IMR-90 (cell line): ENCODE results near the gene RAI14. TPM values are rescaled to one million over a fixed set of nuclear protein-coding genes. Genes with fewer than 3 reads are reported as not detected.

Experiments used
- ATAC-seq: fragments of 200-7000 bp; cut with Tn5 transposase; 2 replicates; pipeline ENCODE4 v1.9.1; 2020; ENCODE audit warnings: low read depth, mild to moderate bottlenecking, moderate library complexity
- BruUV-seq: library from RNA; stranded (reverse); fragments of 400-500 nt; replicated peaks from 2 replicates; lab custom pipeline; 2021; lab: Mats Ljungman, UMichigan
- CTCF ChIA-PET: fragments of 300-600 bp; formaldehyde crosslinking; extraction: SDS; loops from one replicate; lab custom pipeline; 2021; ENCODE audit warnings: antibody characterized with exemption; lab: Yijun Ruan, JAX
- POLR2A ChIA-PET: fragments of 300-600 bp; sonication (Branson Sonifier 250); formaldehyde crosslinking; loops from one replicate; lab custom pipeline; 2022; ENCODE audit warnings: antibody characterized with exemption; ENCODE audit not compliant: unreplicated experiment; lab: Charles Lee
- DNase-seq: peaks from one replicate; pipeline ENCODE4 v3.0.0; 2013
- H2AFZ ChIP-seq: replicated peaks from 2 replicates; pipeline ENCODE3; 2013; ENCODE audit warnings: low read length, mild to moderate bottlenecking; ENCODE audit not compliant: poor library complexity
- H2AK5ac ChIP-seq: 2 replicates; pipeline ENCODE4 v1.6.1; 2013; ENCODE audit warnings: low read depth, low read length, inconsistent platforms
- H2AK9ac ChIP-seq: replicated peaks from 2 replicates; pipeline ENCODE3; 2013; ENCODE audit warnings: mild to moderate bottlenecking, low read depth, low read length, moderate library complexity; ENCODE audit not compliant: poor library complexity
- H2BK120ac ChIP-seq: 2 replicates; pipeline ENCODE4 v1.6.1; 2013; ENCODE audit warnings: low read depth, low read length, inconsistent platforms
- H2BK15ac ChIP-seq: 3 replicates; pipeline ENCODE4 v1.6.1; 2013; ENCODE audit warnings: low read depth, low read length, inconsistent platforms
- H2BK20ac ChIP-seq: 2 replicates; pipeline ENCODE4 v1.6.1; 2013; ENCODE audit warnings: low read depth, mild to moderate bottlenecking, inconsistent platforms, low read length, moderate library complexity
- H2BK5ac ChIP-seq: 2 replicates; pipeline ENCODE4 v1.6.1; 2013; ENCODE audit warnings: mild to moderate bottlenecking, low read depth, low read length, inconsistent platforms; ENCODE audit not compliant: poor library complexity, severe bottlenecking
- H3K14ac ChIP-seq: replicated peaks from 2 replicates; pipeline ENCODE4 v1.6.1; 2013; ENCODE audit warnings: low read depth, low read length, inconsistent platforms
- H3K18ac ChIP-seq: 2 replicates; pipeline ENCODE4 v1.6.1; 2013; ENCODE audit warnings: low read depth, low read length, control low read depth
- H3K23ac ChIP-seq: 2 replicates; pipeline ENCODE4 v1.6.1; 2013; ENCODE audit warnings: low read depth, low read length, inconsistent platforms
- H3K27ac ChIP-seq: 2 replicates; pipeline ENCODE4 v1.5.1; 2013; ENCODE audit warnings: mild to moderate bottlenecking, control low read depth, low read length; ENCODE audit not compliant: insufficient read depth
- H3K27me3 ChIP-seq: 2 replicates; pipeline ENCODE4 v1.6.1; 2013; ENCODE audit warnings: low read length; ENCODE audit not compliant: control insufficient read depth, insufficient read depth
- H3K36me3 ChIP-seq: 2 replicates; pipeline ENCODE4 v1.6.1; 2013; ENCODE audit warnings: low read length, mixed read lengths; ENCODE audit not compliant: control insufficient read depth, insufficient read depth
- H3K4ac ChIP-seq: 2 replicates; pipeline ENCODE4 v1.6.1; 2013; ENCODE audit warnings: low read depth, low read length, inconsistent platforms
- H3K4me1 ChIP-seq: 2 replicates; pipeline ENCODE4 v1.6.1; 2013; ENCODE audit warnings: low read length, mixed read lengths; ENCODE audit not compliant: control insufficient read depth, insufficient read depth
- H3K4me2 ChIP-seq: 2 replicates; pipeline ENCODE4 v1.6.1; 2013; ENCODE audit warnings: low read depth, mild to moderate bottlenecking, control low read depth, low read length, moderate library complexity
- H3K4me3 ChIP-seq: 2 replicates; pipeline ENCODE4 v1.5.1; 2013; ENCODE audit warnings: low read depth, mild to moderate bottlenecking, control low read depth, low read length, moderate library complexity; ENCODE audit not compliant: insufficient read depth
- H3K56ac ChIP-seq: 2 replicates; pipeline ENCODE4 v1.6.1; 2013; ENCODE audit warnings: low read length, inconsistent platforms; ENCODE audit not compliant: insufficient read depth; ENCODE audit errors: extremely low read depth
- H3K79me1 ChIP-seq, 2 experiments: 2 replicates each; pipeline ENCODE4 v1.6.1; 2013; ENCODE audit warnings: low read length in 2 of 2, inconsistent platforms in 1 of 2, low read depth in 1 of 2
- H3K9ac ChIP-seq: 2 replicates; pipeline ENCODE4 v1.6.1; 2013; ENCODE audit warnings: low read depth, low read length, control low read depth
- H3K9me1 ChIP-seq: 2 replicates; pipeline ENCODE4 v1.6.1; 2013; ENCODE audit warnings: low read length, inconsistent platforms; ENCODE audit not compliant: insufficient read depth
- H3K9me3 ChIP-seq: 2 replicates; pipeline ENCODE4 v1.6.1; 2013; ENCODE audit warnings: low read length; ENCODE audit not compliant: control insufficient read depth, insufficient read depth
- H4K20me1 ChIP-seq: 2 replicates; pipeline ENCODE4 v1.6.1; 2013; ENCODE audit warnings: low read length, inconsistent platforms; ENCODE audit not compliant: insufficient read depth
- H4K5ac ChIP-seq: 2 replicates; pipeline ENCODE4 v1.6.1; 2013; ENCODE audit warnings: mild to moderate bottlenecking, low read depth, low read length, control low read depth
- H4K8ac ChIP-seq, 2 experiments: 2 replicates each; pipeline ENCODE4 v1.6.1; 2013; ENCODE audit warnings: low read depth in 2 of 2, low read length in 2 of 2, control low read depth in 1 of 2, inconsistent platforms in 1 of 2
- H4K91ac ChIP-seq: 2 replicates; pipeline ENCODE4 v1.6.1; 2013; ENCODE audit warnings: low read depth, low read length, inconsistent platforms; ENCODE audit not compliant: insufficient read depth
- BHLHE40 ChIP-seq: fragments of 150-350 bp; IDR thresholded peaks from 2 replicates; pipeline ENCODE4 v1.6.1; 2016; ENCODE audit warnings: mild to moderate bottlenecking, low read depth, low read length
- CEBPB ChIP-seq: IDR thresholded peaks from 2 replicates; pipeline ENCODE4 v1.6.1; 2012; ENCODE audit warnings: low read depth, low read length, improper control_type of control experiment
- CTCF ChIP-seq: conservative IDR thresholded peaks from 2 replicates; pipeline ENCODE4 v1.5.1; 2012; ENCODE audit warnings: mild to moderate bottlenecking, low read depth, low read length, improper control_type of control experiment
- FOS ChIP-seq: fragments of 150-350 bp; IDR thresholded peaks from 2 replicates; pipeline ENCODE4 v1.6.1; 2016; ENCODE audit warnings: low read depth, low read length
- MAFK ChIP-seq: IDR thresholded peaks from 2 replicates; pipeline ENCODE4 v1.6.1; 2012; ENCODE audit warnings: low read depth, low read length, improper control_type of control experiment
- MAZ ChIP-seq: IDR thresholded peaks from 2 replicates; pipeline ENCODE4 v1.6.1; 2012; ENCODE audit warnings: low read depth, mild to moderate bottlenecking, low read length, improper control_type of control experiment, moderate library complexity, borderline replicate concordance
- MXI1 ChIP-seq: IDR thresholded peaks from 2 replicates; pipeline ENCODE4 v1.6.1; 2012; ENCODE audit warnings: low read depth, mild to moderate bottlenecking, low read length, moderate library complexity, borderline replicate concordance
- NFE2L2 ChIP-seq: fragments of 150-350 bp; IDR thresholded peaks from 2 replicates; pipeline ENCODE4 v1.6.1; 2016; ENCODE audit warnings: low read depth, mild to moderate bottlenecking, low read length
- POLR2A ChIP-seq: IDR thresholded peaks from 2 replicates; pipeline ENCODE4 v1.6.1; 2012; ENCODE audit warnings: mild to moderate bottlenecking, low read depth, low read length
- RAD21 ChIP-seq: IDR thresholded peaks from 2 replicates; pipeline ENCODE4 v1.6.1; 2012; ENCODE audit warnings: low read length, improper control_type of control experiment
- RCOR1 ChIP-seq: IDR thresholded peaks from 2 replicates; pipeline ENCODE4 v1.6.1; 2012; ENCODE audit warnings: mild to moderate bottlenecking, low read length, improper control_type of control experiment; ENCODE audit not compliant: insufficient replicate concordance
- RFX5 ChIP-seq: IDR thresholded peaks from 2 replicates; pipeline ENCODE4 v1.8.0; 2012; ENCODE audit warnings: low read depth, mild to moderate bottlenecking, low read length, moderate library complexity
- SMC3 ChIP-seq: fragments of 150-350 bp; IDR thresholded peaks from 2 replicates; pipeline ENCODE4 v1.6.1; 2016; ENCODE audit warnings: low read depth, mild to moderate bottlenecking, antibody characterized with exemption, low read length, moderate library complexity
- USF2 ChIP-seq: fragments of 150-350 bp; IDR thresholded peaks from 2 replicates; pipeline ENCODE4 v1.6.1; 2017; ENCODE audit warnings: mild to moderate bottlenecking, antibody characterized with exemption, low read length, low read depth
- WGBS, 2 experiments: methylation state at CpG; one replicate each; pipeline versions ENCODE4 v1.1.5 to v1.1.7; 2013; ENCODE audit warnings: missing lambda C conversion rate in 2 of 2; ENCODE audit not compliant: insufficient read length in 1 of 2; ENCODE audit errors: extremely low coverage in 2 of 2; 5-methylcytosine and 5-hydroxymethylcytosine counted together
- dilution Hi-C: fragments of 300-500 bp; cut with HindIII; formaldehyde crosslinking; loops from one replicate; pipeline ENCODE4 v1.14.3; 2018; ENCODE audit warnings: low sequenced_read_pairs; ENCODE audit not compliant: unreplicated experiment
- in situ Hi-C: fragments of 300-500 bp; cut with MboI; formaldehyde crosslinking; loops from 3 replicates; pipeline ENCODE4 v1.14.3; 2019; ENCODE audit warnings: low sequenced_read_pairs, inconsistent platforms, mixed read lengths
- intact Hi-C: fragments of 100-400 bp; cut with micrococcal nuclease; formaldehyde crosslinking; loops from 2 replicates; pipeline ENCODE4 v1.10.0; 2022
- polyA plus RNA-seq, 3 experiments: library from polyadenylated mRNA; depleted of rRNA; stranded (reverse); fragments of >200 nt; gene quantifications; 2 replicates each; pipeline ENCODE4 v1.2.3, GENCODE V29; 2012; ENCODE audit warnings: low replicate concordance in 1 of 3
- total RNA-seq: library from RNA; depleted of rRNA; stranded (reverse); fragments of >200 nt; gene quantifications from 2 replicates; pipeline ENCODE4 v1.2.3, GENCODE V29; 2012

RAI14 gene
- total and polyA plus RNA-seq, 2 of the 4 experiments (the other 2 are of a cell fraction) = 221 to 267 TPM

- Histone ChIP-seq H2BK5ac (peak overlapping the region; percentile 76), H3K27me3 (no peaks in the 10 kb centered on the region), H3K4me3 (no peak overlapping the region), H4K20me1 (peaks cover 98% of the 10 kb centered on the region), H2AK5ac (no peak overlapping the region), H3K27ac (peak overlapping the region; percentile 71; the same call in 1 of the 2 replicates), H3K4me2 (peak overlapping the region; percentile 67), H3K4me1 (peaks cover 37% of the 10 kb centered on the region), H2BK15ac (no peak overlapping the region), H3K23ac (peak overlapping the region; percentile 90), H4K5ac (no peak overlapping the region), H3K9me3 (no peaks in the 10 kb centered on the region), H3K4ac (peak overlapping the region; percentile 62; the same call in 1 of the 2 replicates), H3K56ac (no peak overlapping the region), H3K14ac (0 out of 2 replicates have a peak overlapping the region, but pooled peaks have one; percentile 41), H3K18ac (peak overlapping the region; percentile 62), H3K9ac (no peak overlapping the region), H3K79me1 (peaks cover 0 to 63% of the 10 kb centered on the region in 2 experiments; a peak in 2 of 4 replicates), H2BK120ac (peak overlapping the region; percentile 53; the same call in 1 of the 2 replicates), H2BK20ac (peak overlapping the region; percentile 57; the same call in 1 of the 2 replicates), H3K36me3 (peaks cover 27% of the 10 kb centered on the region), H2AFZ (no peak overlapping the region), H2AK9ac (no peak overlapping the region), H4K91ac (no peak overlapping the region), H3K9me1 (peaks cover 45% of the 10 kb centered on the region), H4K8ac (peak overlapping the region in 1 of 2 experiments; percentile 34; a peak in 1 of 4 replicates)
- ChIA-PET CTCF (interaction anchor here (0.6 to 1.7 kb wide), 3 partner anchors 9 to 229 kb away, joined by 3 read pairs; no protein-coding TSS in a partner anchor), POLR2A (interaction anchor here (0.6 kb wide), 1 partner anchor 12 kb away, joined by 3 read pairs; no protein-coding TSS in a partner anchor)
- no TSS peak for BruUV-seq
- in situ Hi-C loops = no loop called here
- dilution Hi-C loops = no loop called here
- DNase-seq = peak; percentile 48
- ATAC-seq = peak; percentile 13; the same call in 1 of the 2 replicates
- intact Hi-C loops = loop anchor here (1.0 kb wide), 1 partner anchor 9 kb away; no protein-coding TSS in a partner anchor
- WGBS, 2 experiments = 60% methylated on average over 4 of the region's 7 CpGs; no CpG with 5 or more reads in 1 of the 2 experiments
- TF ChIP-seq NFE2L2 (no peak), FOS (no peak), RAD21 (no peak), CTCF (no peak), CEBPB (no peak), RFX5 (no peak), SMC3 (no peak), POLR2A (no peak), BHLHE40 (peak; percentile 93), USF2 (peak; percentile 90), MAFK (no peak), MAZ (no peak), MXI1 (0 out of 2 replicates have a peak, but pooled peaks have one; percentile 49), RCOR1 (no peak)
Observed at GRCh38 chr5:34669931-34670516, 13.9 kb downstream of the RAI14 start.
